ENCODE data around the gene FAM193A.

DNA sequence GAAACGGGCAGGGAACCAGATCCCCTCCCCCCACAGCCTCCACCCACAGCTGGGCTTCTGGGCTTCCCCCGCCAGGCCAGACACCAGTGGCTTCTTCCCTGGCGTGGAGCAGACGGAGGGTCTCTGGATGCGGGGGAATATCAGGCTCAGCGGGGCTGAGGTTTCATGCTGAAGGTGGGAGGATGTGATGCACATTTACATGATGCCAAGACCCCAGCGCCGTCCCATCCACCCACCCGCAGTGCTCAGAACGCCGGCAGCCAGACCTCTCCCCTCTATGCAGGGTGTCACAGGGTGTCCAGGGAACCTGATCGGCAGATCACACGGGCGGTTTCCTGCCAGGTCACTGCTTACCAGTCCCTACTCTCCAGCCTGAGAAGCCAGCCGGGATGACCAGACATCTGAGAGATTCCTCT lies 232.5 kb downstream of the FAM193A start:
- TF ChIP-seq, protein P1, sequence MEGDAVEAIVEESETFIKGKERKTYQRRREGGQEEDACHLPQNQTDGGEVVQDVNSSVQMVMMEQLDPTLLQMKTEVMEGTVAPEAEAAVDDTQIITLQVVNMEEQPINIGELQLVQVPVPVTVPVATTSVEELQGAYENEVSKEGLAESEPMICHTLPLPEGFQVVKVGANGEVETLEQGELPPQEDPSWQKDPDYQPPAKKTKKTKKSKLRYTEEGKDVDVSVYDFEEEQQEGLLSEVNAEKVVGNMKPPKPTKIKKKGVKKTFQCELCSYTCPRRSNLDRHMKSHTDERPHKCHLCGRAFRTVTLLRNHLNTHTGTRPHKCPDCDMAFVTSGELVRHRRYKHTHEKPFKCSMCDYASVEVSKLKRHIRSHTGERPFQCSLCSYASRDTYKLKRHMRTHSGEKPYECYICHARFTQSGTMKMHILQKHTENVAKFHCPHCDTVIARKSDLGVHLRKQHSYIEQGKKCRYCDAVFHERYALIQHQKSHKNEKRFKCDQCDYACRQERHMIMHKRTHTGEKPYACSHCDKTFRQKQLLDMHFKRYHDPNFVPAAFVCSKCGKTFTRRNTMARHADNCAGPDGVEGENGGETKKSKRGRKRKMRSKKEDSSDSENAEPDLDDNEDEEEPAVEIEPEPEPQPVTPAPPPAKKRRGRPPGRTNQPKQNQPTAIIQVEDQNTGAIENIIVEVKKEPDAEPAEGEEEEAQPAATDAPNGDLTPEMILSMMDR (IDR thresholded peaks at IDR 0.05 in 4 of 5, conservative IDR thresholded peaks at IDR 0.05 in 1 of 5), result no peak
- peak in 1 of 2 donors; percentile 37 for TF ChIP-seq POLR2A (IDR thresholded peaks at IDR 0.05)

Data from gastrocnemius medialis (tissue), 4 donors.